Medulla oblongata (tissue), 1 donor: ENCODE measurements around the gene HCFC2.

ENCODE experiments used
- DNase-seq: peaks from one replicate; pipeline ENCODE4 v3.0.0-alpha.2; 2015; ENCODE audit errors: extremely low spot score

The HCFC2 gene

DNA sequence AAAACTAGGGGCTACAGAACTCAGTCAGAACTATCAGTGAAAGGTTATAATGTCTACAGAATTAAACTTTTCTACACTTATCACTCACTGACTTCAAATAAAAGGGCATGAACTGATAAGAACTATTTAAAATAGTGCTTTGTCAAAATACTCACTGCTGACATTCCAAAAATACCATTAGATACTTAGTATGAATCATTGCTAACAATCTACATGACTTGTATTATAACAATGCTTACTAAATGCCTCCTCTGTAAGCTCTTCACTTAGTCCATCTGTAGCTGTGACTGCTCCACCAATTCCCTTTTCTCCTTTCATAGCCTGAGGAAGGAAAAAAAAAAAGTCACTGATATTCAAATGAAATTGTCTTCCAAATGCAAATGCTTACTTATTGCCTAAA lies 56.7 kb downstream of the HCFC2 start:
- no peak for DNase-seq

GRCh38 chr12:104122298-104122697 lies 58.0 kb downstream of the HCFC2 start:
- DNase-seq: no peak

- DNase-seq: no peak
Observed at GRCh38 chr12:104126548-104126947, 62.2 kb downstream of the HCFC2 start.

GRCh38 chr12:104130760-104131159 lies 66.4 kb downstream of the HCFC2 start:
- no peak for DNase-seq

DNA sequence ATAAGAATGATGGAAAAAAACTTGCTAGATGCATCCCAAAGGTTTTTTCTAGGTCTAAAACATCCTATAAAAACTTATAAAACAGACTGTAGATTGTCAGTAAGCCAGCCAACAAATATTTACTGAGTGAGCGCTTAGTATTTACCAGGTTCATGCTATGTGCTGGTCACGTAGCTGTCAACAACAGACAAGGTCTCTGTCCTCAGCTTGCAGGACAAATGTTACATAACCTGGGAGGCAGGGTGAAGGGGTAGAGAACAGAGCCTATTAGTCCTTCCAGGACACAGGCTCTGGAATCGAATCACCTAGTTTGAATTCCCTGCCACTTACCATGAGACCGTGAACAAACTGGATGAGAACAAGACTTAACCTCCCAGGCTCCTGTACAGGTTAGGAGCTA lies 67.3 kb downstream of the HCFC2 start:
- DNase-seq: no peak

DNA sequence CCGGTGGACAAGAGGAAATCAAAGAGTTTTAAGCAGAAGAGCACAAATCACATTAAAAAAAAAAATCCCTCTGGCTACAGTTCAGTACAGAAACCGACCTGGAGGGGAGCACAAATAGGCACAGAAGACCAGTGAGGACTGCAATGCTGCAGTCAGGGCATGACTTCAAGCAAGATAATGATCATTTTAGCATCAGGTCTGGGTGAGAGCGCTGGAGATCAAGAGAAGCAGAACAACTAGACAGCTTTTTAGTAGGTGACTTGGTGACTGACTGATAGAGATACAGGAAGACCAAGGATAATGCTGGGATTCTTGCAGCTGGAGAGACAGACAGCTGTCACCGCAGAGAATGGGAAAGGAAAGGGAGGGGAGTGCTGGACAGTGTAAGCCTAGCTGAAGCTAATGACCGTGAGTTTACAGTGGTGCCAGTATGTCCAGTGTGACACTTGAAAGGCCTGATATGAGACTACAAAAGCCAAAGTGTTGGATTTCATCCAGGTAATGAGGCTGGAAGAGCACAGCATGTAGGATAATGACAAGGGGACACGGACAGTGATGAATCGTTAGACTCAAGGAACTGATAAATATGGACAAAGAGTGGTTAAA lies 68.1 kb downstream of the HCFC2 start:
- DNase-seq: peak; percentile 40

GRCh38 chr12:104133321-104133720 lies 69.0 kb downstream of the HCFC2 start:
- DNase-seq: no peak

- no peak for DNase-seq
Observed at GRCh38 chr12:104133866-104134265, 69.5 kb downstream of the HCFC2 start.

DNA sequence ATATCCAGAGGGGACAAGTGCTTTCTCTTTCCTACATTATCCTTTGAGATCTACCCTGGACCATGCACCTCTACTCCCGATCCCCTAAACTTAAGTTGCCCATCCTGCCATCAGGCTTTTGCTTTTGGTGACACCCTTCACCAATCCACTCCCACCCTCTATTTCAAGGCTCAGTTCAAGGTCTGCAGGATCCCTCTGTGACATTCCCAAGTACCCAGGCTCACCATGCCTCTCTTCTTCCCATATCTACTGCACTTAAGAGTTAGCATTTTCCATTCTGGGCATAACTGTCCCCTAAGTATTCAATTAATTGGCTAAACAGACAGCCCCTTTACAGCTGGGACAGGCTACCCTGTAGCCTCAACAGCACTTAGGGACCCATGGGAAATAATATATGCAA lies 70.6 kb downstream of the HCFC2 start:
- no peak for DNase-seq

- DNase-seq: no peak
Observed at GRCh38 chr12:104136577-104136976, 72.2 kb downstream of the HCFC2 start.

DNA sequence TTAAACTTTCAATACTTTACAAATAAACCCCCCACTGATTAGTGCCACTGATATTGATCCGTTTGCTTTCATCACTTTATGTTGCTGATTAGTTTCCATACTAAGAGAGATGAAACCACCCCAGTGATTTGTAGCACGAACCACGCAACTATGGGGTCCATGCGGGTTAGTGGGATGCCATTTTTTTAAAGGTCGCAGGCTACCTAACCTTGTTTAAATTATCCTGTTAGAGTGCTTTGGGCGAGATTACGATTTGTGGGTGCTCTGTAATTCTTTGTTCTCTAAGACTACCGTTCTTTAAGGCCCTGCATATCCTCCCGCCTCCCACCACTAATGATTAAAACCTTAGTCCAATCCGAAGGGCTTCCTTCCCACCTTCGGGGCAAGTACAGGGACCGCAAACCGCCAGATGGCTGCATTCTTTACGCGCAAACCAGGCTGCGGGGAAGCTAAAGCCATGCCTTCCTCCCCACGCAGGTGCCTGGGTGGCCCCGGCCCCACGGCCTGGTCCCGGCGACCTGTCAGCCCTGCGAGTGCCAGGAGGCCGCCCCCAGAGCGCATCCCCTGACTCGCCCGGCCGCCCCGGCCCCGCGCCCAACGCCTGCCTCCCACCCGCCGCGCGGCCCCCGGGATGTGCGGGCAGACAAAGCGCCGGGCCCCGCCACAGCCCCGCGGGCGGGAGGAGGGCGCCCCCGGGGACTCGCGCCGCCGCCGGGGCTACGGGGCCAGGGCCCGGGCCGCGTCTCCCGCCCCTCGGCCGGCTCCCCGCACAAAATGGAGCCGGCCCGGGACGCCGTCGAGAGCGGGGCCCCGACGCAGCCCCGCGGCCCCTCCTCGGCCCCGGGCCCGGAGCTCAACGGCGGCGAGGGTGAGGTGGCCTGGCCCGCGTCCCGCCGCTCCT lies 72.9 kb downstream of the HCFC2 start:
- peak; percentile 42 for DNase-seq

GRCh38 chr12:104137902-104138796 lies 73.8 kb downstream of the HCFC2 start, which contains the start of gene NFYB:
Gene NFYB (minus strand): TSS chr12:104138210. CDS start chr12:104135453, 2,757 bp downstream.
- peak; percentile 97 for DNase-seq

- peak; percentile 21 for DNase-seq
Observed at GRCh38 chr12:104138797-104139152, 74.4 kb downstream of the HCFC2 start.

- DNase-seq: no peak
Observed at GRCh38 chr12:104142543-104142942, 78.2 kb downstream of the HCFC2 start.

- no peak for DNase-seq
Observed at GRCh38 chr12:104143002-104143401, 78.7 kb downstream of the HCFC2 start.

GRCh38 chr12:104143918-104144317 lies 79.6 kb downstream of the HCFC2 start:
- no peak for DNase-seq

- no peak for DNase-seq
Observed at GRCh38 chr12:104147346-104147745, 83.0 kb downstream of the HCFC2 start.

- no peak for DNase-seq
Observed at GRCh38 chr12:104150416-104150815, 86.1 kb downstream of the HCFC2 start.

- DNase-seq: no peak
Observed at GRCh38 chr12:104152685-104153241, 88.4 kb downstream of the HCFC2 start.

DNA sequence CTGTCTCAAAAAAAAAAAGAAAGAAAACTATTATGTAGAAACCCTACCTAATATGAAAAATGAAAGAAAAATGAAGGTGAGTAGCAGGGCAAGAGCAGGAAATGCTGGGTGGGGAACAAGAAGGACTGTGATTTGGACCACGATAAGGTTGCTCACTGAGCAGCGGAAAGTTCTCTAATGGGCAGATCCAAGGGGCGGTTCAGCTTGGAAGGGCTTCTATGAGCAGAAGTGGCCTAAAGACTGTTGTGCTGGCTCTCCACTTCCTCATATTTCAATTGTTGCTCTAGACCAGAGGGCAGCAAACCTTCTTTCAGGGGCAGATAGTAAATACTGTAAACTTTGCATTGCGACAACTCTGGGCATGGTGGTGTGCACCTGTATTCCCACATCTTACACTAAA lies 90.0 kb downstream of the HCFC2 start:
- no peak for DNase-seq

GRCh38 chr12:104154806-104155205 lies 90.5 kb downstream of the HCFC2 start:
- DNase-seq: no peak
